Heart right ventricle (tissue), 16 donors: ENCODE data around the gene IL17D. TPM values are rescaled to one million over a fixed set of nuclear protein-coding genes. Genes with fewer than 3 reads are reported as not detected.
"Not testable (repeated sequence)": the region's sequence is repeated elsewhere in the genome, so short reads cannot be mapped to it uniquely, and the experiment has no call there.

Experiments
- ATAC-seq, 8 donors: fragments of 200-7000 bp; cut with Tn5 transposase; one replicate each; pipeline ENCODE4 v1.9.1; 2020; ENCODE audit warnings: mild to moderate bottlenecking in 8 of 8, moderate library complexity in 8 of 8, moderate number of reproducible peaks in 1 of 8
- DNase-seq, 2 donors: peaks; one replicate each; pipeline ENCODE4 v3.0.0-alpha.2; 2020
- H3K27ac ChIP-seq, 10 donors: fragments of 200-600 bp; sonication (generic) in 2 of 10; one replicate each; pipeline versions ENCODE4 v1.5.0 to v1.8.0; 2020 to 2022; ENCODE audit warnings: mild to moderate bottlenecking in 3 of 10
- H3K27me3 ChIP-seq, 7 donors: fragments of 200-600 bp; one replicate each; pipeline ENCODE4 v1.8.0; 2021 to 2022; ENCODE audit warnings: mild to moderate bottlenecking in 2 of 7
- H3K36me3 ChIP-seq, 9 donors: fragments of 200-600 bp; sonication (generic) in 1 of 9; one replicate each; pipeline versions ENCODE4 v1.5.0 to v1.8.0; 2020 to 2022; ENCODE audit warnings: mild to moderate bottlenecking in 2 of 9
- H3K4me1 ChIP-seq, 9 donors: fragments of 200-600 bp; sonication (generic) in 1 of 9; one replicate each; pipeline versions ENCODE4 v1.5.0 to v1.8.0; 2020 to 2022; ENCODE audit warnings: mild to moderate bottlenecking in 4 of 9
- H3K4me3 ChIP-seq, 10 donors: fragments of 200-600 bp; sonication (generic) in 2 of 10; one replicate each; pipeline versions ENCODE4 v1.5.0 to v1.8.0; 2020 to 2022; ENCODE audit warnings: mild to moderate bottlenecking in 7 of 10, moderate library complexity in 2 of 10
- H3K9me3 ChIP-seq, 11 donors: fragments of 200-600 bp in 10 of 11; sonication (generic) in 2 of 11; one replicate each; pipeline versions ENCODE4 v1.5.0 to v1.8.0; 2013 to 2022; ENCODE audit warnings: mild to moderate bottlenecking in 2 of 11, control low read depth in 1 of 11, moderate library complexity in 1 of 11
- WGBS, 2 donors: extraction: QIAGEN DNeasy Blood & Tissue Kit; methylation state at CpG; one replicate each; pipeline ENCODE4 v1.1.7; 2013; ENCODE audit warnings: inconsistent platforms in 1 of 2; 5-methylcytosine and 5-hydroxymethylcytosine counted together
- intact Hi-C, 10 donors: fragments of 100-400 bp; cut with DNase I; formaldehyde crosslinking; loops; one replicate each; pipeline versions ENCODE4 v1.11.1 to v1.14.2; 2022
- polyA plus RNA-seq, 2 donors: library from polyadenylated mRNA; stranded (reverse); fragments of 200-250 nt; gene quantifications; one replicate each; pipeline ENCODE4 v1.2.3, GENCODE V29; 2013
- total RNA-seq, 10 donors: library from RNA; stranded (reverse); fragmentation: NEBNext Ultra II Directional in 3 of 10; extraction: Animal tissue kit (Norgen Biotek cat#: 25700) in 3 of 10; gene quantifications; one replicate each; pipeline versions ENCODE4 v1.2.1 to v1.2.4, GENCODE V29; 2021 to 2023
- TF ChIP-seq, protein P1 (sequence below), 9 donors: fragments of 200-600 bp; sonication (generic) in 2 of 9; IDR thresholded peaks; one replicate each; pipeline versions ENCODE4 v1.5.0 to v1.8.0; 2021 to 2022; ENCODE audit warnings: antibody characterized with exemption in 9 of 9, mild to moderate bottlenecking in 5 of 9, moderate library complexity in 1 of 9
- donor health status: Arrhythmogenic right ventricular cardiomyopathy.
- donor health status: ischemic (EF 13 %, LVEDD 7.1; RV severe dilation, severe dysfunction).
- donor health status: healthy with polysubstance abuse.
- donor health status: DM: no; HTN: yes; CAD: no.
- donor health status: DM: no; HTN: no; CAD: no.
- donor health status: ischemic (EF 25% LVEDD 6.9; RV normal size, moderate dysfunction).
- donor health status: ischemic (EF 25% LVEDD 5.7; RV mildly dilated, moderate dysfunction).
- donor health status: healthy.
- donor health status: DM: yes; HTN: yes; CAD: no.
- donor health status: Ischemic cardiomyopathy.
- donor health status: ischemic (EF 35%, LVEDD 5.7; RV mildly dilated, moderate dysfunction).
- donor health status: nonischemic (EF 11% LVEDD 7.7; RV severe dilation, severe dysfunction).
- donor health status: DM: yes; HTN: yes; CAD: no.
- donor health status: PGD.
- donor health status: ischemic (EF 29% LVEDD 5.4; RV normal size, mild dysfunction).
- donor health status: nonischemic (EF 23%, LVEDD 6.1; RV moderate dilation, normal function).

The IL17D gene
- total and polyA plus RNA-seq, 12 donors = 0.30 to 2.2 (median 0.77) TPM

DNA sequence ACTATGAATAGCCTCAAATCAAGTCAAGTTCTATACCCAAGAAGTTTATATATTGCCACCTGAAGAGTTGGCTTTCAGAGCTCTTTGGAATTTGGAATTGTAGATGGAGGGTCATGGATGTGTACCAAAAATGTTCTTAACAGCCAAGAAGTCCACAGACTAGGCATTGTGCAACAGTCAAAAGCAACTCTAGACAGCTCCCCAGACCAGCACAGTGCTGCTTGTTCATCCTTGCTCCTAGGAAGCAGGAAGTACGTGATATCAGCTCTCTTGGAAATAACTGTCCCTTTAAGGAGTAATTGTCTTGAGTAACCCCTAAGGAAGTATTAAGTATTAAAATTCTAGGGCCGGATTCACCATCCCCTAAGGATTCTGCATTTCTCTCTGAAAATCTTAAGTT is 30.7 kb upstream of the IL17D start:
- Histone ChIP-seq H3K4me1 (peaks cover 0 to 7% (median 0%) of the 10 kb centered on the region in 9 donors), H3K9me3 (no peaks in the 10 kb centered on the region), H3K27me3 (no peaks in the 10 kb centered on the region), H3K27ac (no peak overlapping the region), H3K36me3 (peaks cover 0 to 62% (median 0%) of the 10 kb centered on the region in 9 donors), H3K4me3 (no peak overlapping the region)
- intact Hi-C loops = no loop called here
- TF ChIP-seq, protein P1, sequence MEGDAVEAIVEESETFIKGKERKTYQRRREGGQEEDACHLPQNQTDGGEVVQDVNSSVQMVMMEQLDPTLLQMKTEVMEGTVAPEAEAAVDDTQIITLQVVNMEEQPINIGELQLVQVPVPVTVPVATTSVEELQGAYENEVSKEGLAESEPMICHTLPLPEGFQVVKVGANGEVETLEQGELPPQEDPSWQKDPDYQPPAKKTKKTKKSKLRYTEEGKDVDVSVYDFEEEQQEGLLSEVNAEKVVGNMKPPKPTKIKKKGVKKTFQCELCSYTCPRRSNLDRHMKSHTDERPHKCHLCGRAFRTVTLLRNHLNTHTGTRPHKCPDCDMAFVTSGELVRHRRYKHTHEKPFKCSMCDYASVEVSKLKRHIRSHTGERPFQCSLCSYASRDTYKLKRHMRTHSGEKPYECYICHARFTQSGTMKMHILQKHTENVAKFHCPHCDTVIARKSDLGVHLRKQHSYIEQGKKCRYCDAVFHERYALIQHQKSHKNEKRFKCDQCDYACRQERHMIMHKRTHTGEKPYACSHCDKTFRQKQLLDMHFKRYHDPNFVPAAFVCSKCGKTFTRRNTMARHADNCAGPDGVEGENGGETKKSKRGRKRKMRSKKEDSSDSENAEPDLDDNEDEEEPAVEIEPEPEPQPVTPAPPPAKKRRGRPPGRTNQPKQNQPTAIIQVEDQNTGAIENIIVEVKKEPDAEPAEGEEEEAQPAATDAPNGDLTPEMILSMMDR (IDR thresholded peaks at IDR 0.05) = no peak
- ATAC-seq = peak in 1 of 8 donors; percentile 69
- WGBS, 2 donors = 43 to 66% methylated on average over 2 of the region's 2 CpGs
- DNase-seq = no peak

DNA sequence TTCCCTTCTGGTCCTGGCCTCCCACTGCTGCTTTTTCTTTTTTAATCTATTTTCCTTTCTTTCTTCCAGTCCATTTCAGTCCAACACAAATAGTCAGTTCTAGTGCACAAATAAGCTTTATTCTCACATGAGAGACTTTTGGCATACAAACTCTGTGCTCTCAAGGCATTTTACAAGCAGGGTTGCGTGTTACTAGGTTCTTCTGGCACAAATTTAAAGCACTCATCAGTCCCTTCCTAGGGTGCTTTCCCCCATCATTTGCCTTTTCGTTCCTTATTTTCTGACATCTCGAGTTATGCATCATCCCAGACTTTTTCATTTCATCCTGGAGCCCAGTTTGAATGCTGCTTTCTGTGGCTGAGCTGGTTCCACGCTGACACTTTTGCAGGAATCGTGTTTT is 29.8 kb upstream of the IL17D start:
- intact Hi-C loops = no loop called here
- ATAC-seq = peak in 1 of 8 donors; percentile 20
- WGBS, 2 donors = 80 to 92% methylated on average over 5 of the region's 5 CpGs
- TF ChIP-seq, protein P1 (IDR thresholded peaks at IDR 0.05) = no peak
- no peaks in the 10 kb centered on the region for H3K27me3 ChIP-seq
- DNase-seq = no peak
- no peak overlapping the region for H3K4me3 ChIP-seq
- peaks cover 0 to 65% (median 0%) of the 10 kb centered on the region in 9 donors for H3K36me3 ChIP-seq
- H3K9me3 ChIP-seq = no peaks in the 10 kb centered on the region
- H3K27ac ChIP-seq = no peak overlapping the region
- peaks cover 0 to 7% (median 0%) of the 10 kb centered on the region in 9 donors for H3K4me1 ChIP-seq

DNA sequence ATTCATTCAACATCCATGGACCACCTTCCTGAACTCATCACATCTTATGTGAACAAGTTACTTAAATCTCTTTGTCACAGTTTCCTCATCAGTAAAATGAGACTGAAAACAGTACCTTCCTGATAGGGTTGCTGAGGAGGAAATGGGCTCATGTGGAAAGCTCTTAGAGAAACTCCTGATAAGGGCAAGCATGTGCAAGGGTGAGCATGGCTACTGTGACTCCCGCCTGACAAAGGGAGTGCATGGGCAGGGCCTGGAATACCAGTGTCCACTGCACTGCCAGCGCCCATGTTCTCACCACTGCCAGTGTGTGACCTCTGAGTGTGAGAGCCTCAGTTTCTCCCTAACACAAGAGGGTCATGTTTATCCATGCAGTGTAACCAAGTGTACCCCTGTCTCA is 27.3 kb upstream of the IL17D start:
- Histone ChIP-seq H3K4me1 (peaks cover 0 to 7% (median 0%) of the 10 kb centered on the region in 9 donors), H3K27me3 (no peaks in the 10 kb centered on the region), H3K9me3 (no peaks in the 10 kb centered on the region), H3K27ac (no peak overlapping the region), H3K4me3 (no peak overlapping the region), H3K36me3 (peaks cover 0 to 61% (median 0%) of the 10 kb centered on the region in 9 donors)
- 93 to 94% methylated on average over 2 of the region's 2 CpGs for WGBS, 2 donors
- no peak for DNase-seq
- no peak for ATAC-seq
- intact Hi-C loops = no loop called here
- TF ChIP-seq, protein P1 (IDR thresholded peaks at IDR 0.05) = no peak

DNA sequence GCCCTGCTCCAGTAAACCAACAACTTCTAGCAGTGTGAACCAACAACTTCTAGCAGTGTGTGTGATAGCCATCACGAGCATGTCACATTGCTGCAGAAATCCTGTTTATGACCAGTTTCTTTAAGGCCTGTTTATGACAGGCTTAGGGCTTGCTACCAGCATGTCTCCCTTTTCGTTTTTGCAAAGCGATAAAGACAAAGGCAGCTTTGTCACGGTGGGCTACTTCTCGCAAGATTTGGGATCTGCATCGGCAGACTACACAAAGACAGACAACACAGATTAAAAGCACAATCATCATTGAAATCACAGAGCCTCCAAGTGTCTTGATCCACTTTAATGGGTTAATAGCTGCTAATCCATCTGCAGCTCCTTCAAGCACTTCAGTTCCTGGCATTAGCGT is 24.9 kb upstream of the IL17D start:
- H3K27me3 ChIP-seq, DNase-seq, H3K9me3 ChIP-seq, ATAC-seq, H3K27ac ChIP-seq, H3K4me1 ChIP-seq, H3K4me3 ChIP-seq, intact Hi-C loops: not testable (repeated sequence)
- WGBS, 2 donors = 70 to 83% methylated on average over 7 of the region's 7 CpGs
- peaks cover 0 to 38% (median 0%) of the 10 kb centered on the region in 9 donors for H3K36me3 ChIP-seq

DNA sequence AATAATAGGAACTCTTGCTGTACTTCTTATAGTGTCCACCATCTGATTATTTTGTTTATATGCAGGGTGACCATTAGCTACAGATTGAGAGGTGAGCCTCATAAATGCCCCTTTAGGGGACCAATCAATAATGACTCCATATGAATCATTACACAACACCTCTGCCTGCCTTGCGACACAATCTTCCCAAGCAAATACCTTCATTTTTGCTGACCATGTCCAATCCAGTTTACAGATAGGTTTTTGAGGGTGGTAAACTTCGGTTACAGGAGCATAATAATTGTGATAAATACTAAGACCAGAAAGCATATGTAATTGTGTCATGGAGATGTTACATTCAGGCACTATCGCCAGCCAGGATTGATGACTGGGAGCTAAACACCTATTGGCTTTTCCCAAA is 23.6 kb upstream of the IL17D start:
- Histone ChIP-seq H3K4me1 (no peaks in the 10 kb centered on the region), H3K4me3 (no peak overlapping the region), H3K27ac (no peak overlapping the region), H3K36me3 (peaks cover 0 to 35% (median 0%) of the 10 kb centered on the region in 9 donors), H3K27me3 (no peaks in the 10 kb centered on the region), H3K9me3 (no peaks in the 10 kb centered on the region)
- ATAC-seq (no peak), DNase-seq (no peak)
- intact Hi-C loops = no loop called here
- TF ChIP-seq, protein P1 (IDR thresholded peaks at IDR 0.05) = no peak
- 78 to 99% methylated on average over 3 of the region's 3 CpGs for WGBS, 2 donors
